Measurements from ENCODE around the gene MACROD1.

MACROD1 gene

GRCh38 chr11:64150481-64151239, 15.3 kb downstream of the MACROD1 start:
- Histone ChIP-seq H3K27ac (ENCODE audit: low read depth, low read length) (no peak overlapping the region), H3K9ac (ENCODE audit: low read depth, low read length) (no peak overlapping the region), H3K4me1 (ENCODE audit: control insufficient read depth, insufficient read depth, low read length) (peaks cover 21% of the 10 kb centered on the region; the same call in 1 of the 2 replicates), H3K9me3 (ENCODE audit: control insufficient read depth, insufficient read depth, low read length) (no peaks in the 10 kb centered on the region), H3K4me3 (ENCODE audit: low read depth, low read length) (no peak overlapping the region), H3K27me3 (ENCODE audit: control insufficient read depth, insufficient read depth, low read length) (no peaks in the 10 kb centered on the region), H3K36me3 (ENCODE audit: control insufficient read depth, insufficient read depth, low read length) (no peaks in the 10 kb centered on the region)

DNA sequence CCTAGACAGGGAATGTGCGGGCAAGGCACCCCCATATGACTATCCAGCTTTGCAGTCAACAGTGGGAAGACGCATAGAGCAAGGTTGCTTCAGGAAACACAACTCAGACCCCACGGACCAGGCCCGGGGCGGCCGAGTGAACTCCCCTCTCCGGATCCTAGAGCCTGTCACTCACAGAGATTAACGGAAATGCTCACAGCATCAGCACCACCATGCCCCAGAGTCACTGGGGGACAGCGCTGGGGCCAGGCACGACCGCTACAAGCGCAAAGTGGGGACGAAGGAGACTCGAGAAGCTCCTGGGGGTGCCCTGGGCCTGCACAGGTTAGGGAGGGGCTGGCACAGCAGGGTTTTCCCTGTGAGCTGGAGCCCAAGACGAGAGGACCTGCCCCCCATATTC, 15.9 kb downstream of the MACROD1 start:
- no peaks in the 10 kb centered on the region for H3K36me3 ChIP-seq (ENCODE audit: control insufficient read depth, insufficient read depth, low read length)
- H3K27ac ChIP-seq (ENCODE audit: low read depth, low read length): no peak overlapping the region
- H3K9ac ChIP-seq (ENCODE audit: low read depth, low read length): no peak overlapping the region
- no peak overlapping the region for H3K4me3 ChIP-seq (ENCODE audit: low read depth, low read length)
- peaks cover 21% of the 10 kb centered on the region; the same call in 1 of the 2 replicates for H3K4me1 ChIP-seq (ENCODE audit: control insufficient read depth, insufficient read depth, low read length)
- no peaks in the 10 kb centered on the region for H3K27me3 ChIP-seq (ENCODE audit: control insufficient read depth, insufficient read depth, low read length)
- H3K9me3 ChIP-seq (ENCODE audit: control insufficient read depth, insufficient read depth, low read length): no peaks in the 10 kb centered on the region

DNA sequence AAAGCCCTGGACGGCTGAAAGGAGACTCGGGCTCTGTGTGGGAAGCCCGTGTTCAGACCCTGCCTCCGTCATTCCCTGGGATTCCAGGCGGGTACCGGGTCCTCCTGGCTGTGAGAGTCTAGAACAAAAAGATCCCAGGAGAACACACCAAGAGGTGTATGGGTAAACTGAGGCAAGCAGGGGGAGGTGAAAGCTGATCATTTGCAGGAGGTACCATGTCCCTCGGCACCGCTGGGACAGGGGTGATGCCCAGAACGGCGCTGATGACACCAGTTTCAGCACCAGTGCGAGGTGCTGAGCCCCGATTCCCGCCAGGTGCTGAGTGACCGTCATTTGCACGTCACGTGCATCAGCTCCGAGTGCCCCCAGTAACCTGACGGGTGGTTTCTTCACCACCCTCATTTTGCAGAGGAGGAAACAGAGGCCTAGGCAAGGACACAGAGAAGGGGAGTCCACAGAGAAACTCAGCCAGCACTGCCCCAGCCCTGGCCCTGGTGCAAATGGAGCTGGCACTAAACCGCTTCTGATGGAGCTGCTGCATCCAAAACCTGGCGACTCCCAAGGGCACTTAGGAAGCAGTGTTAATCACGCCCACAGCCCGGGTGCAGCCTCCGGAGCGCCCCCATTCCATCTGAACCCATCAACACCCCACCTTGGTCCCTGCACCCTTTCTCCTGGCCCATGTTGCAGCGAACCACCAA, 16.8 kb downstream of the MACROD1 start:
- H3K4me3 ChIP-seq (ENCODE audit: low read depth, low read length): no peak overlapping the region
- no peaks in the 10 kb centered on the region for H3K9me3 ChIP-seq (ENCODE audit: control insufficient read depth, insufficient read depth, low read length)
- no peaks in the 10 kb centered on the region for H3K36me3 ChIP-seq (ENCODE audit: control insufficient read depth, insufficient read depth, low read length)
- H3K9ac ChIP-seq (ENCODE audit: low read depth, low read length): no peak overlapping the region
- no peaks in the 10 kb centered on the region for H3K27me3 ChIP-seq (ENCODE audit: control insufficient read depth, insufficient read depth, low read length)
- no peak overlapping the region for H3K27ac ChIP-seq (ENCODE audit: low read depth, low read length)
- peaks cover 17% of the 10 kb centered on the region; the same call in 1 of the 2 replicates for H3K4me1 ChIP-seq (ENCODE audit: control insufficient read depth, insufficient read depth, low read length)

DNA sequence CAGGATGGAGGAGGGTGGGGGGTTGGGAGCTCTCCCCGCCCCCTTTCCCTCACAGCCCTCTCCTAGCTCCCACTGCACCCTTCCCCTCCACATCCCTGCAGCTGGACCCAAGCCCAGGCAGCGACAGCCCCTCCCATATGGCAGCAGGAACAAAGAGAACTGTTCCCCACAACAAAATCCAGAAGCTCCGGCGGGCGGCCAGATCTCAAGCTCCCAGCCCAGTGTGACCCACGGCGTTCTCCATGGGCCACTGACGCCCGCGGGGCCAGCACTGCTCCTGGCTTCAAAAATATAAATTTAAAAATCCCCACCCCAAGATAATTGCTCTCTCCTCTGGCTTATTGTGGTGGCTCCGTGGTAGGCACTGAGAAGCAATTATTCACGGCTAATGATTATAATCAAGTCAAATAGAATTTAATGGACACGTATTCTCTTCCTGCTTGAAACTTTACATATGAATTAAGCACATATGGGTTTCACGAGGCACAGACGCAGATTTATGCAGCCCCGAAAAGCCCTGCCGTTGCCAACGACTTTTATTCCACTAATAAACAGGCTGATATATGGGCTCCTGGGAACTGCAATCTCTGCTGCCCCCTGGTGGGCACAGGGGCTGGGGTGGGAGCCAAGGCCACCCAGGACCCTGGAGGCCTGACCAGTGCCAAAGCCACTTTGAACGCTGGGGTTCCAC, 17.5 kb downstream of the MACROD1 start:
- Histone ChIP-seq H3K4me1 (ENCODE audit: control insufficient read depth, insufficient read depth, low read length) (peaks cover 10% of the 10 kb centered on the region; the same call in 1 of the 2 replicates), H3K27me3 (ENCODE audit: control insufficient read depth, insufficient read depth, low read length) (no peaks in the 10 kb centered on the region), H3K27ac (ENCODE audit: low read depth, low read length) (no peak overlapping the region), H3K9me3 (ENCODE audit: control insufficient read depth, insufficient read depth, low read length) (no peaks in the 10 kb centered on the region), H3K4me3 (ENCODE audit: low read depth, low read length) (no peak overlapping the region), H3K9ac (ENCODE audit: low read depth, low read length) (no peak overlapping the region), H3K36me3 (ENCODE audit: control insufficient read depth, insufficient read depth, low read length) (no peaks in the 10 kb centered on the region)

GRCh38 chr11:64146036-64146955, 19.6 kb downstream of the MACROD1 start:
- Histone ChIP-seq H3K4me3 (ENCODE audit: low read depth, low read length) (no peak overlapping the region), H3K9ac (ENCODE audit: low read depth, low read length) (no peak overlapping the region), H3K9me3 (ENCODE audit: control insufficient read depth, insufficient read depth, low read length) (no peaks in the 10 kb centered on the region), H3K27me3 (ENCODE audit: control insufficient read depth, insufficient read depth, low read length) (no peaks in the 10 kb centered on the region), H3K36me3 (ENCODE audit: control insufficient read depth, insufficient read depth, low read length) (no peaks in the 10 kb centered on the region), H3K27ac (ENCODE audit: low read depth, low read length) (no peak overlapping the region), H3K4me1 (ENCODE audit: control insufficient read depth, insufficient read depth, low read length) (peaks cover 4% of the 10 kb centered on the region; the same call in 1 of the 2 replicates)

- H3K9me3 ChIP-seq (ENCODE audit: control insufficient read depth, insufficient read depth, low read length): no peaks in the 10 kb centered on the region
- H3K36me3 ChIP-seq (ENCODE audit: control insufficient read depth, insufficient read depth, low read length): no peaks in the 10 kb centered on the region
- no peak overlapping the region for H3K9ac ChIP-seq (ENCODE audit: low read depth, low read length)
- H3K4me1 ChIP-seq (ENCODE audit: control insufficient read depth, insufficient read depth, low read length): peaks cover 4% of the 10 kb centered on the region; the same call in 1 of the 2 replicates
- no peak overlapping the region for H3K27ac ChIP-seq (ENCODE audit: low read depth, low read length)
- no peaks in the 10 kb centered on the region for H3K27me3 ChIP-seq (ENCODE audit: control insufficient read depth, insufficient read depth, low read length)
- no peak overlapping the region for H3K4me3 ChIP-seq (ENCODE audit: low read depth, low read length)
Measured at GRCh38 chr11:64144587-64145472, 21.1 kb downstream of the MACROD1 start.

DNA sequence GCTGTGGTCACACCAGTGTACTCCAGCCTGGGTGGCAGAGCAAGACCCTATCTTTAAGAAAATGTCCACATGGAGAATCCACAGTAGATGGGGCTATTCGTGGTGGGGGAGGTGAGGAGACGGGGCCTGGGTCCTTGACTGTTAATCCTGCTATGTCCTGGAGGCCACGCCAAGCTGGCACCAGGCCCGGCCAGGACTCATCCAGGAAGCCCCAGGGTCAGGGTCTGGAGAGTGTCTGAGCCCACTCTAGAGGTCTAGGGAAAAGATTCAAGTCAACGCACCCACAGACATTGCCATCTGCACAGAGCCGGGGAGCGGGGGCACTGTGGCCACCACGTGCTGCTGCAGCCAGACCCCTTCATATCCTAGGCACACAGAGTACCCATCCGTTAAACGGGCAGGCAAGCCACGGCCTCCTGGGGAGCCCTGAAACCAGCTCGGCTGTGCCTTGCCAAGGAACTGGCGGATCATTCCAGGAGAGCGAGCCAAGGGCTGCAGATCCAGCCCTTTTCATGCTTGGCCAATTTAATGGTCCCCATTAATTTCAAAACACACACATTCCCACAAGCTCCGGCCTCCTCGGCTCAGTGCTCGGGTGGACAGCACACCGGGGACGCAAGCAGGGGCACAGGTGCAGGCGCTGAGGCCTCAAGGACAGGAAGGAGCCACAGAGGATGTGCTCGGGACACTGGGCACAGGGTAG, 24.7 kb downstream of the MACROD1 start:
- Histone ChIP-seq H3K9me3 (ENCODE audit: control insufficient read depth, insufficient read depth, low read length) (no peaks in the 10 kb centered on the region), H3K9ac (ENCODE audit: low read depth, low read length) (no peak overlapping the region), H3K36me3 (ENCODE audit: control insufficient read depth, insufficient read depth, low read length) (no peaks in the 10 kb centered on the region), H3K4me1 (ENCODE audit: control insufficient read depth, insufficient read depth, low read length) (no peaks in the 10 kb centered on the region), H3K27me3 (ENCODE audit: control insufficient read depth, insufficient read depth, low read length) (no peaks in the 10 kb centered on the region), H3K27ac (ENCODE audit: low read depth, low read length) (no peak overlapping the region), H3K4me3 (ENCODE audit: low read depth, low read length) (no peak overlapping the region)

DNA sequence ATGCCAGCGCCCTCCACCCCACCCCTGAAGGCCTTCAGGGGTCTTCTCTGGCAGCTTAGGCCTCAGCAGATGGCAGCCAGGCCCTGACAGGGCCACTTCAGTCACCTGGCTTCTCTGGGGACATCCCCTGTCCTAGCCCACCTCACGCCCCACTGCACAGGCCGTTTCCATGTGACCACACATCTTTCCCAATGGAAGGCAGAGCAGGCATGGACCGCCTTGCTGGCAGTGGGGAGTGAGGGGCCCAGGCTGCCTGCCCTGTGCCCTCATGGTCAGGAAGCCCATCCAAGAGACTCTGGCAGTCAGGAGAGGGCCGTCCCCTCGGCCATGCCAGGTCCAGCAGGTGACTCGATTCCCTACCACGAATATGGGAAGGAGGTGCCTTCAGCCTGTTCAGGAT, 25.8 kb downstream of the MACROD1 start:
- Histone ChIP-seq H3K36me3 (ENCODE audit: control insufficient read depth, insufficient read depth, low read length) (no peaks in the 10 kb centered on the region), H3K9me3 (ENCODE audit: control insufficient read depth, insufficient read depth, low read length) (no peaks in the 10 kb centered on the region), H3K4me3 (ENCODE audit: low read depth, low read length) (no peak overlapping the region), H3K27me3 (ENCODE audit: control insufficient read depth, insufficient read depth, low read length) (no peaks in the 10 kb centered on the region), H3K27ac (ENCODE audit: low read depth, low read length) (no peak overlapping the region), H3K9ac (ENCODE audit: low read depth, low read length) (no peak overlapping the region), H3K4me1 (ENCODE audit: control insufficient read depth, insufficient read depth, low read length) (no peaks in the 10 kb centered on the region)

DNA sequence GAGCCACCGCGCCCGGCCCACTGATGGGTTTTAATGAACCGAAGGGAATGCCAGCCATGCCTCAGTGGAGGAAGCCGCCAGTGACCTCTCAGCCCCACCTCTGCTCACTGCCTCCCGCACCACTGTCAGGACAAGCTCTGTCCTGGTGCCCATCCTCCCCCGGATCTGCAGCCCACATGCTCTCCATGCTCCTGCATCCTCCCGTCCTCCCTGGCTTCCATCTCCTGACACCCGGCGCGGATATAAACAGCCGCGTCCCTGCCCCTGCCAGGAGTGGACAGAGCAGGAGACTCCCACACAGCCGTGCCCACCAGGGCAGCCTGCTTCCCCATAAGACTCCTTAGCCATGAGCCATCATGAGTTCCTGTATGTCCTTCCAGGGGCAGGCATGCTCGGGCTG, 26.9 kb downstream of the MACROD1 start:
- H3K27ac ChIP-seq (ENCODE audit: low read depth, low read length): no peak overlapping the region
- no peak overlapping the region for H3K4me3 ChIP-seq (ENCODE audit: low read depth, low read length)
- H3K9me3 ChIP-seq (ENCODE audit: control insufficient read depth, insufficient read depth, low read length): no peaks in the 10 kb centered on the region
- no peaks in the 10 kb centered on the region for H3K4me1 ChIP-seq (ENCODE audit: control insufficient read depth, insufficient read depth, low read length)
- no peak overlapping the region for H3K9ac ChIP-seq (ENCODE audit: low read depth, low read length)
- no peaks in the 10 kb centered on the region for H3K27me3 ChIP-seq (ENCODE audit: control insufficient read depth, insufficient read depth, low read length)
- H3K36me3 ChIP-seq (ENCODE audit: control insufficient read depth, insufficient read depth, low read length): no peaks in the 10 kb centered on the region
